IMR-90 (cell line): ENCODE data around the gene ZNF467. TPM values are rescaled to one million over a fixed set of nuclear protein-coding genes. Genes with fewer than 3 reads are reported as not detected.

Experiments used
- ATAC-seq: fragments of 200-7000 bp; cut with Tn5 transposase; 2 replicates; pipeline ENCODE4 v1.9.1; 2020; ENCODE audit warnings: low read depth, mild to moderate bottlenecking, moderate library complexity
- BruUV-seq: library from RNA; stranded (reverse); fragments of 400-500 nt; replicated peaks from 2 replicates; lab custom pipeline; 2021; lab: Mats Ljungman, UMichigan
- CTCF ChIA-PET: fragments of 300-600 bp; formaldehyde crosslinking; extraction: SDS; loops from one replicate; lab custom pipeline; 2021; ENCODE audit warnings: antibody characterized with exemption; lab: Yijun Ruan, JAX
- POLR2A ChIA-PET: fragments of 300-600 bp; sonication (Branson Sonifier 250); formaldehyde crosslinking; loops from one replicate; lab custom pipeline; 2022; ENCODE audit warnings: antibody characterized with exemption; ENCODE audit not compliant: unreplicated experiment; lab: Charles Lee
- DNase-seq: peaks from one replicate; pipeline ENCODE4 v3.0.0; 2013
- H2AFZ ChIP-seq: replicated peaks from 2 replicates; pipeline ENCODE3; 2013; ENCODE audit warnings: low read length, mild to moderate bottlenecking; ENCODE audit not compliant: poor library complexity
- H2AK5ac ChIP-seq: 2 replicates; pipeline ENCODE4 v1.6.1; 2013; ENCODE audit warnings: low read depth, low read length, inconsistent platforms
- H2AK9ac ChIP-seq: replicated peaks from 2 replicates; pipeline ENCODE3; 2013; ENCODE audit warnings: mild to moderate bottlenecking, low read depth, low read length, moderate library complexity; ENCODE audit not compliant: poor library complexity
- H2BK120ac ChIP-seq: 2 replicates; pipeline ENCODE4 v1.6.1; 2013; ENCODE audit warnings: low read depth, low read length, inconsistent platforms
- H2BK15ac ChIP-seq: 3 replicates; pipeline ENCODE4 v1.6.1; 2013; ENCODE audit warnings: low read depth, low read length, inconsistent platforms
- H2BK20ac ChIP-seq: 2 replicates; pipeline ENCODE4 v1.6.1; 2013; ENCODE audit warnings: low read depth, mild to moderate bottlenecking, inconsistent platforms, low read length, moderate library complexity
- H2BK5ac ChIP-seq: 2 replicates; pipeline ENCODE4 v1.6.1; 2013; ENCODE audit warnings: mild to moderate bottlenecking, low read depth, low read length, inconsistent platforms; ENCODE audit not compliant: poor library complexity, severe bottlenecking
- H3K14ac ChIP-seq: replicated peaks from 2 replicates; pipeline ENCODE4 v1.6.1; 2013; ENCODE audit warnings: low read depth, low read length, inconsistent platforms
- H3K18ac ChIP-seq: 2 replicates; pipeline ENCODE4 v1.6.1; 2013; ENCODE audit warnings: low read depth, low read length, control low read depth
- H3K23ac ChIP-seq: 2 replicates; pipeline ENCODE4 v1.6.1; 2013; ENCODE audit warnings: low read depth, low read length, inconsistent platforms
- H3K27ac ChIP-seq: 2 replicates; pipeline ENCODE4 v1.5.1; 2013; ENCODE audit warnings: mild to moderate bottlenecking, control low read depth, low read length; ENCODE audit not compliant: insufficient read depth
- H3K27me3 ChIP-seq: 2 replicates; pipeline ENCODE4 v1.6.1; 2013; ENCODE audit warnings: low read length; ENCODE audit not compliant: control insufficient read depth, insufficient read depth
- H3K36me3 ChIP-seq: 2 replicates; pipeline ENCODE4 v1.6.1; 2013; ENCODE audit warnings: low read length, mixed read lengths; ENCODE audit not compliant: control insufficient read depth, insufficient read depth
- H3K4ac ChIP-seq: 2 replicates; pipeline ENCODE4 v1.6.1; 2013; ENCODE audit warnings: low read depth, low read length, inconsistent platforms
- H3K4me1 ChIP-seq: 2 replicates; pipeline ENCODE4 v1.6.1; 2013; ENCODE audit warnings: low read length, mixed read lengths; ENCODE audit not compliant: control insufficient read depth, insufficient read depth
- H3K4me2 ChIP-seq: 2 replicates; pipeline ENCODE4 v1.6.1; 2013; ENCODE audit warnings: low read depth, mild to moderate bottlenecking, control low read depth, low read length, moderate library complexity
- H3K4me3 ChIP-seq: 2 replicates; pipeline ENCODE4 v1.5.1; 2013; ENCODE audit warnings: low read depth, mild to moderate bottlenecking, control low read depth, low read length, moderate library complexity; ENCODE audit not compliant: insufficient read depth
- H3K56ac ChIP-seq: 2 replicates; pipeline ENCODE4 v1.6.1; 2013; ENCODE audit warnings: low read length, inconsistent platforms; ENCODE audit not compliant: insufficient read depth; ENCODE audit errors: extremely low read depth
- H3K79me1 ChIP-seq, 2 experiments: 2 replicates each; pipeline ENCODE4 v1.6.1; 2013; ENCODE audit warnings: low read length in 2 of 2, inconsistent platforms in 1 of 2, low read depth in 1 of 2
- H3K9ac ChIP-seq: 2 replicates; pipeline ENCODE4 v1.6.1; 2013; ENCODE audit warnings: low read depth, low read length, control low read depth
- H3K9me1 ChIP-seq: 2 replicates; pipeline ENCODE4 v1.6.1; 2013; ENCODE audit warnings: low read length, inconsistent platforms; ENCODE audit not compliant: insufficient read depth
- H3K9me3 ChIP-seq: 2 replicates; pipeline ENCODE4 v1.6.1; 2013; ENCODE audit warnings: low read length; ENCODE audit not compliant: control insufficient read depth, insufficient read depth
- H4K20me1 ChIP-seq: 2 replicates; pipeline ENCODE4 v1.6.1; 2013; ENCODE audit warnings: low read length, inconsistent platforms; ENCODE audit not compliant: insufficient read depth
- H4K5ac ChIP-seq: 2 replicates; pipeline ENCODE4 v1.6.1; 2013; ENCODE audit warnings: mild to moderate bottlenecking, low read depth, low read length, control low read depth
- H4K8ac ChIP-seq, 2 experiments: 2 replicates each; pipeline ENCODE4 v1.6.1; 2013; ENCODE audit warnings: low read depth in 2 of 2, low read length in 2 of 2, control low read depth in 1 of 2, inconsistent platforms in 1 of 2
- H4K91ac ChIP-seq: 2 replicates; pipeline ENCODE4 v1.6.1; 2013; ENCODE audit warnings: low read depth, low read length, inconsistent platforms; ENCODE audit not compliant: insufficient read depth
- CEBPB ChIP-seq: IDR thresholded peaks from 2 replicates; pipeline ENCODE4 v1.6.1; 2012; ENCODE audit warnings: low read depth, low read length, improper control_type of control experiment
- CHD1 ChIP-seq: IDR thresholded peaks from 2 replicates; pipeline ENCODE4 v1.6.1; 2012; ENCODE audit warnings: low read depth, low read length, improper control_type of control experiment
- FOS ChIP-seq: fragments of 150-350 bp; IDR thresholded peaks from 2 replicates; pipeline ENCODE4 v1.6.1; 2016; ENCODE audit warnings: low read depth, low read length
- MAZ ChIP-seq: IDR thresholded peaks from 2 replicates; pipeline ENCODE4 v1.6.1; 2012; ENCODE audit warnings: low read depth, mild to moderate bottlenecking, low read length, improper control_type of control experiment, moderate library complexity, borderline replicate concordance
- MXI1 ChIP-seq: IDR thresholded peaks from 2 replicates; pipeline ENCODE4 v1.6.1; 2012; ENCODE audit warnings: low read depth, mild to moderate bottlenecking, low read length, moderate library complexity, borderline replicate concordance
- NFE2L2 ChIP-seq: fragments of 150-350 bp; IDR thresholded peaks from 2 replicates; pipeline ENCODE4 v1.6.1; 2016; ENCODE audit warnings: low read depth, mild to moderate bottlenecking, low read length
- POLR2A ChIP-seq: IDR thresholded peaks from 2 replicates; pipeline ENCODE4 v1.6.1; 2012; ENCODE audit warnings: mild to moderate bottlenecking, low read depth, low read length
- RAD21 ChIP-seq: IDR thresholded peaks from 2 replicates; pipeline ENCODE4 v1.6.1; 2012; ENCODE audit warnings: low read length, improper control_type of control experiment
- RCOR1 ChIP-seq: IDR thresholded peaks from 2 replicates; pipeline ENCODE4 v1.6.1; 2012; ENCODE audit warnings: mild to moderate bottlenecking, low read length, improper control_type of control experiment; ENCODE audit not compliant: insufficient replicate concordance
- RFX5 ChIP-seq: IDR thresholded peaks from 2 replicates; pipeline ENCODE4 v1.8.0; 2012; ENCODE audit warnings: low read depth, mild to moderate bottlenecking, low read length, moderate library complexity
- SMC3 ChIP-seq: fragments of 150-350 bp; IDR thresholded peaks from 2 replicates; pipeline ENCODE4 v1.6.1; 2016; ENCODE audit warnings: low read depth, mild to moderate bottlenecking, antibody characterized with exemption, low read length, moderate library complexity
- WGBS, 2 experiments: methylation state at CpG; one replicate each; pipeline versions ENCODE4 v1.1.5 to v1.1.7; 2013; ENCODE audit warnings: missing lambda C conversion rate in 2 of 2; ENCODE audit not compliant: insufficient read length in 1 of 2; ENCODE audit errors: extremely low coverage in 2 of 2; 5-methylcytosine and 5-hydroxymethylcytosine counted together
- dilution Hi-C: fragments of 300-500 bp; cut with HindIII; formaldehyde crosslinking; loops from one replicate; pipeline ENCODE4 v1.14.3; 2018; ENCODE audit warnings: low sequenced_read_pairs; ENCODE audit not compliant: unreplicated experiment
- in situ Hi-C: fragments of 300-500 bp; cut with MboI; formaldehyde crosslinking; loops from 3 replicates; pipeline ENCODE4 v1.14.3; 2019; ENCODE audit warnings: low sequenced_read_pairs, inconsistent platforms, mixed read lengths
- intact Hi-C: fragments of 100-400 bp; cut with micrococcal nuclease; formaldehyde crosslinking; loops from 2 replicates; pipeline ENCODE4 v1.10.0; 2022
- polyA plus RNA-seq, 3 experiments: library from polyadenylated mRNA; depleted of rRNA; stranded (reverse); fragments of >200 nt; gene quantifications; 2 replicates each; pipeline ENCODE4 v1.2.3, GENCODE V29; 2012; ENCODE audit warnings: low replicate concordance in 1 of 3
- total RNA-seq: library from RNA; depleted of rRNA; stranded (reverse); fragments of >200 nt; gene quantifications from 2 replicates; pipeline ENCODE4 v1.2.3, GENCODE V29; 2012
- TF ChIP-seq, protein P1 (sequence below): fragments of 150-350 bp; IDR thresholded peaks from 2 replicates; pipeline ENCODE4 v1.6.1; 2017; ENCODE audit warnings: mild to moderate bottlenecking, antibody characterized with exemption, low read length, low read depth
- TF ChIP-seq, protein P2 (sequence below): fragments of 150-350 bp; IDR thresholded peaks from 2 replicates; pipeline ENCODE4 v1.6.1; 2016; ENCODE audit warnings: low read depth, mild to moderate bottlenecking, low read length, moderate library complexity, borderline replicate concordance

ZNF467 gene
- total and polyA plus RNA-seq, 2 of the 4 experiments (the other 2 are of a cell fraction), result 0.67 TPM; not detected in 1

DNA sequence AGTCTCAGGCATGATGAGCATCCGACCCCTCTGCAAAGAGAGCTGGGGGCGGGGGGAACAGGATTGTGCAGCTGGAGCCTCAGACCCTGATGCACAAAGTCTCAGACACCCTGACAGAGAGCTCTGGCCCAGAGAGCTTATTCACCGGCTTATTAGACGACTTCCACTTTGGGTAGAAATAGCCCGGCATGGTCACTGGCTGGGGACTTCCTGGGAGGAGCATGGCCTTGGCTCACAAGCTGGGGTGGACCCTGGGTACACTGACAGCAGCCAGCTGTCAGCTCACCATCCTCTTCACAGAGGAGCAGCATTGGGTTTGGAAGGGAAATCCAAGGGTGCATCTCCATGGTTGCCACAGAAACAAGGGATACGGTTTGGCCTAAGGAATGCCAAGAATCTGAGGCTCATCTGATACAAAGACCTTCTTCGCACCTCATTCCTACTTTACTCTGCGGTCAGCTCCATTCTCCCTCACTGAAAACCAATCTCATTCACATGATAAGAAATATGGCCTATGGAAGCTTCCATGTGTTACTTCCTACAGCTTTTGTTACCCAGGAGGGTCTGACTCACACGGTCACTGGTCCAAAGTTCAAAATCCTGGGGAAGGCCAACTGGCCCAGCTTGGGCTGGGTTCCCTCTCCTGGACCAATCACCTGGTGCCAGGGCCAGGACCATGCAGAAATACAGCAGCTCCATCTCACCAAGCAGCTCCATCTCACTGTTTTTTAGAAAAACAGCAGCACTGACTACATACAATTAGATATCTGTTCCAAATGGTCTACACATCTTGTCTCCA lies 25.1 kb downstream of the ZNF467 start:
- Histone ChIP-seq H3K18ac (no peak overlapping the region), H3K4me1 (no peaks in the 10 kb centered on the region), H3K4me3 (no peak overlapping the region), H3K9me1 (no peaks in the 10 kb centered on the region), H4K91ac (no peak overlapping the region), H3K9me3 (no peaks in the 10 kb centered on the region), H2AFZ (no peak overlapping the region), H3K4ac (no peak overlapping the region), H2AK9ac (no peak overlapping the region), H4K5ac (no peak overlapping the region), H4K20me1 (no peaks in the 10 kb centered on the region), H2BK20ac (no peak overlapping the region), H2BK120ac (no peak overlapping the region), H3K4me2 (no peak overlapping the region), H2BK15ac (no peak overlapping the region), H4K8ac (no peak overlapping the region), H3K14ac (no peak overlapping the region), H3K36me3 (no peaks in the 10 kb centered on the region), H3K56ac (no peak overlapping the region), H3K79me1 (no peaks in the 10 kb centered on the region), H2BK5ac (no peak overlapping the region), H3K27ac (no peak overlapping the region), H3K9ac (no peak overlapping the region), H3K27me3 (peaks cover 9% of the 10 kb centered on the region; the same call in 1 of the 2 replicates), H2AK5ac (no peak overlapping the region), H3K23ac (no peak overlapping the region)
- ChIA-PET CTCF (no interaction called here), POLR2A (no interaction called here)
- dilution Hi-C loops (no loop called here), intact Hi-C loops (no loop called here), in situ Hi-C loops (loop anchor here (10.0 kb wide), 1 partner anchor 83 kb away; no protein-coding TSS in a partner anchor)
- DNase-seq (no peak), ATAC-seq (no peak; the same call in 1 of the 2 replicates)
- TF ChIP-seq POLR2A (no peak), SMC3 (no peak), MXI1 (no peak), NFE2L2 (no peak), CEBPB (no peak), RAD21 (no peak), RCOR1 (no peak), CHD1 (no peak), RFX5 (no peak), FOS (no peak), MAZ (no peak)
- TF ChIP-seq, protein P1, sequence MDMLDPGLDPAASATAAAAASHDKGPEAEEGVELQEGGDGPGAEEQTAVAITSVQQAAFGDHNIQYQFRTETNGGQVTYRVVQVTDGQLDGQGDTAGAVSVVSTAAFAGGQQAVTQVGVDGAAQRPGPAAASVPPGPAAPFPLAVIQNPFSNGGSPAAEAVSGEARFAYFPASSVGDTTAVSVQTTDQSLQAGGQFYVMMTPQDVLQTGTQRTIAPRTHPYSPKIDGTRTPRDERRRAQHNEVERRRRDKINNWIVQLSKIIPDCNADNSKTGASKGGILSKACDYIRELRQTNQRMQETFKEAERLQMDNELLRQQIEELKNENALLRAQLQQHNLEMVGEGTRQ, result no peak
- TF ChIP-seq, protein P2, sequence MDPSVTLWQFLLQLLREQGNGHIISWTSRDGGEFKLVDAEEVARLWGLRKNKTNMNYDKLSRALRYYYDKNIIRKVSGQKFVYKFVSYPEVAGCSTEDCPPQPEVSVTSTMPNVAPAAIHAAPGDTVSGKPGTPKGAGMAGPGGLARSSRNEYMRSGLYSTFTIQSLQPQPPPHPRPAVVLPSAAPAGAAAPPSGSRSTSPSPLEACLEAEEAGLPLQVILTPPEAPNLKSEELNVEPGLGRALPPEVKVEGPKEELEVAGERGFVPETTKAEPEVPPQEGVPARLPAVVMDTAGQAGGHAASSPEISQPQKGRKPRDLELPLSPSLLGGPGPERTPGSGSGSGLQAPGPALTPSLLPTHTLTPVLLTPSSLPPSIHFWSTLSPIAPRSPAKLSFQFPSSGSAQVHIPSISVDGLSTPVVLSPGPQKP, result no peak
- WGBS, 2 experiments, result 22% methylated on average over 6 of the region's 9 CpGs; no CpG with 5 or more reads in 1 of the 2 experiments
- no TSS peak for BruUV-seq
